Bone marrow (tissue), 2 donors: ENCODE results near the gene TUBB2B.
"Not testable (repeated sequence)": the region's sequence is repeated elsewhere in the genome, so short reads cannot be mapped to it uniquely, and the experiment has no call there.

ENCODE experiments used
- DNase-seq, 2 donors: peaks; one replicate each; lab custom pipeline; 2025; lab: John Stamatoyannopoulos, UW

TUBB2B gene

GRCh38 chr6:3186974-3187382 is 40.5 kb downstream of the TUBB2B start:
- no peak for DNase-seq

GRCh38 chr6:3183066-3183465 is 44.4 kb downstream of the TUBB2B start:
- no peak for DNase-seq

- no peak for DNase-seq
Observed at GRCh38 chr6:3181105-3181504, 46.3 kb downstream of the TUBB2B start.

GRCh38 chr6:3179945-3180344 is 47.5 kb downstream of the TUBB2B start:
- DNase-seq = not testable (repeated sequence)

GRCh38 chr6:3178666-3179065 is 48.8 kb downstream of the TUBB2B start:
- DNase-seq = not testable (repeated sequence)

- peak; percentile 26 to 34 for DNase-seq
Observed at GRCh38 chr6:3176562-3177355, 50.7 kb downstream of the TUBB2B start.

- no peak for DNase-seq
Observed at GRCh38 chr6:3175715-3176402, 51.6 kb downstream of the TUBB2B start.
